ENCODE measurements around the gene GPBP1.
A peak's percentile ranks its signal among the peaks of the same experiment; 100 is the strongest.
"Not testable (repeated sequence)": the region's sequence is repeated elsewhere in the genome, so short reads cannot be mapped to it uniquely, and the experiment has no call there.

Gene GPBP1

DNA sequence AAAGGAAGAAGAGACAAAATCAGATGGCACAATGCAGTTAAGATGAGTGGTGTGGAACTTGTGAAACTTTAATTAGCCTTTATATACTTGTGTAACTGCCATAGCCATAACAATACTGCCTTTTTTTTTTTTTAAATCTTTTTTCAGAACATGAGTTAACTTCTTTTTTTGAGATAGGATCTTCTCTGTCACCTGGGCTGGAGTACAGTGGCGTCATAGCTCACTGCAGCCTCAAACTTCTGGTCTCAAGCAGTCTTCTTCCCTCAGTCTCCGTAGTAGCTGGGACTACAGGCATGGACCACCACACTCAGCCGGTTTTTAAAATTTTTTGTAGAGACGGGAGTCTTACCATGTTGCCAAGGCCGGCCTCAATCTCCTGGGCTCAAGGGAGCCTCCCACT, 37.2 kb downstream of the GPBP1 start:
- no peak for DNase-seq

DNA sequence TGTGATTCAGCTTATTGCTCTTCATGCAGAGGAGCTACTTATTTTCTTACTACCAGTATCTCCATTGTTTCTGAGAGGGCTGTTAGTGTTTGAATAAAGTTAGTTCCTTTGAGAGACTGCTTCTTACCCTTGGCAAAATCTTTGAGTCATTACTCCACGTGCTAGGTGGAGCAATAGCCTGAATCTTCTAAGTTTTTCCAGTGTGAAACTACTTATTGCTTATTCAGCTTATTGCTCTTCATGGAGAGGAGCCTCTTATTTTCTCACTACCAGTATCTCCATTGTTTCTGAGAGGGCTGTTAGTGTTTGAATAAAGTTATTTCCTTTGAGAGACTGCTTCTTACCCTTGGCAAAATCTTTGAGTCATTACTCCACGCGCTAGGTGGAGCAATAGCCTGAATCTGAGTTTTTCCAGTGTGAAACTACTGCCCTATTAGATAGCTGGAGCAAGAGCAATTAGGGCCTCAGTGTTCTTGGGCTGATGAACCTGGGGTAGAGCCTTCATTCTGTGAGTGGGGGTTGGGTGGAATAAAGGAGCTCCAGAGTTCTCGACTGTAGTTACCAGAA, 41.9 kb downstream of the GPBP1 start:
- no peak for DNase-seq

DNA sequence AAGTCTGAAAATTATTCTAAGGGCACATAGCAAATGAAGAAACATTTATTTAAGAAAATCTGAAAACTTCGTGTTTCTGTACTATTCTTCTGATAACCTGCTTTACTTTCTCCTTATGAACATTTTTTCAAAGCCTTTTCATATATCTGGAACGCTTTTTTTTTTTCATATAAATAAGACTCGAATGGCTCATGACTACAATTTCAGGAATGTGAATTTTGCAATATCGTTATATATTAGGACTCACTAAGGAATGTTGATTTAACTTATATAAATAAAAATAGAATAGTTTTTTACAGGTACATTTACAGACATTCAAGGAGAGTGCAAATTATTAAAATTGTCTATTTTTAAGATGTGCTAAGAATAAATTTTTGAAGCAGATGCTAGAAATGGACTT, 42.9 kb downstream of the GPBP1 start:
- DNase-seq = no peak

DNA sequence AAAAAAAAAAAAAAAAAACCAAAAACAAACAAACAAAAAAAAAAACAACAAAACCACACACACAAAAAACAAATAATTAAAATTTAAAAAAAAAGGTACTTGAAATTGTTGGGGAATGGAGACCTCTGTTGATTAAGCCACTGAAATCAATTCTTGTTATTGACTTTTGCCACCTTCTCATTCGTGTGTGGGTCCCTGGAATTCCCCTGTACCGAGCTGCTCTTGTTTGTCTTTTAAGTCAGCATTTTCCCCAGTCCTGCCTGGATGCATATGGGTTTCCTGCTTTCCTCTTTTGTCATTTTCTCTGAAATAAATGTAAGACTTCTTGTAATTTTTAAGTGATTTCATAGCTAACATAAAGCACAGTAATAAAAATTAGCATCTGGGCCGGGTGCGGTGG, 45.5 kb downstream of the GPBP1 start:
- DNase-seq = no peak

DNA sequence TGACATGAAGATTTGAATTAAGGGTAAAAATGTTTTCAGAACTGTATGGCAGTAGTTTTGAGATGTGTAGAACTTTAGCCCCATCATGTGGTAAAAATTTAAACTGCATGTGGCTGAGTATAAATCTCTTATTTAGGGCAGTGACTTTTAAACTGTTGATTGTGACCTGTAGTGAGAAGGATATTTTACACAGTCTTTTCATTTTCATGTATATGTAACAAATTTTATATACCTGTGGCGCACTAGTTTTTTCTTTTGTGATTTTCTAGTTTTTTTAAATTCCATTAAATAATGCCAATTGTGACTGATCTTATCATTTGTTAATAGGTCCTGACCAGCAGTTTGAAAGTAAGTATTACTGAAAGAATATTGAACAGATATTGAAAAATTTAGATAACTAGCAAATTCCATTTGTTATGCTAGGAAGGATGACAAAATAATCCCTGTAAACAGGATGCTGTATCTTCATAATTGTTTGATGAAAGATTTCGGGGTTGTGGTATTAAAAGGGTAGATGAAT, 47.2 kb downstream of the GPBP1 start:
- DNase-seq = no peak

DNA sequence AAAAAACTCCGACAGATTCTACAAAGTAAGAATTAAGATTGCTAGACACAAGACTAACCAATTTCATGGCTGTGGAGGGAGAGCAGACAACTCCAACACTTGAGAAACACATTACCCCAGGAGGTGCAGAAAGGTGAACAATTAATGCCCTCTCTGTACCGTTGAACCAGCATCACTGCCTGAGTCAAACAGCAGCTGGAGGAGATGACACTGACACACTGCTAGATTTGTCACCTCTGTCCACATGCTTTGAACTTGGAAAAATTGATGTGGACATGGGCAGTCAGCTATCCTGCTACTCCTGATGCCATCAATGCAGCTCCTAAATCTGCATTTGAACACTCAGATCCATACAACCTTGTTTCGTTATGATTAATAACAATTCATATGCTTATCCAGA, 51.7 kb downstream of the GPBP1 start:
- DNase-seq = no peak

DNA sequence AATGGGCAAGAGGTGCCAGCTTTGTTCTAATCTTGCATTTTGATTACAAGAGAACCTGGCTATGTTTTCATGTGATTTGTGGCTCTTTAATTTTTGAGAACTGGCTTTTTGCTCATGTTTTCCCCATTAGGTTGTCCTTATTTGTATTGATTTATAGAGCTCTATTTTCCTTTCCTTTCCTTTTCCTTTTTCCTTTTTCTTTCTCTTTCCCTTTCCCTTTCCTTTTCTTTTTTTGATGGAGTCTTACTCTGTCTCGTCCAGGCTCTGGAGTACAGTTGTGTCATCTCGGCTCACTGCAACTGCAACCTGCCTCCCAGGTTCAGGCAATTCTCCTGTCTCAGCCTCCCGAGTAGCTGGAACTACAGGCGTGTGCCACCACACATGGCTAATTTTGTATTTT, 55.5 kb downstream of the GPBP1 start:
- DNase-seq = no peak

DNA sequence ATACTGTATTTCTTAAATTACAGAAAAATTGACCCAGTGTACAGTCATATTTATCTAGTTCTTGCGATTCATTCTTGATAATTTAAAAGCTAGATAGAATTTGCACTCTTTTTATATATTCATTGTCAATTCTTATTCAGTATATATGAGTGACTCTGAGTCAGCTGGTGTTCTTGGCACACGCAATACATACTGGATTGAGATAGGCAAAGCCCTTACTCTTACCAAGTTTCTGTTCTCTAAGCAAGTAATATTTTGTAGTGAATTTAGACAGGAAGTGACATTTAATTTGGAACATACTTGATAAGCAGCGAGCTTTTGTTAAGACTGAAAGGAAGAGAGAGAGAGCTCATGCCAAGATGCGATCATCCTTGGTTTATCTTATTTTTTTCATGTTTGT, 57.7 kb downstream of the GPBP1 start:
- DNase-seq = no peak

DNA sequence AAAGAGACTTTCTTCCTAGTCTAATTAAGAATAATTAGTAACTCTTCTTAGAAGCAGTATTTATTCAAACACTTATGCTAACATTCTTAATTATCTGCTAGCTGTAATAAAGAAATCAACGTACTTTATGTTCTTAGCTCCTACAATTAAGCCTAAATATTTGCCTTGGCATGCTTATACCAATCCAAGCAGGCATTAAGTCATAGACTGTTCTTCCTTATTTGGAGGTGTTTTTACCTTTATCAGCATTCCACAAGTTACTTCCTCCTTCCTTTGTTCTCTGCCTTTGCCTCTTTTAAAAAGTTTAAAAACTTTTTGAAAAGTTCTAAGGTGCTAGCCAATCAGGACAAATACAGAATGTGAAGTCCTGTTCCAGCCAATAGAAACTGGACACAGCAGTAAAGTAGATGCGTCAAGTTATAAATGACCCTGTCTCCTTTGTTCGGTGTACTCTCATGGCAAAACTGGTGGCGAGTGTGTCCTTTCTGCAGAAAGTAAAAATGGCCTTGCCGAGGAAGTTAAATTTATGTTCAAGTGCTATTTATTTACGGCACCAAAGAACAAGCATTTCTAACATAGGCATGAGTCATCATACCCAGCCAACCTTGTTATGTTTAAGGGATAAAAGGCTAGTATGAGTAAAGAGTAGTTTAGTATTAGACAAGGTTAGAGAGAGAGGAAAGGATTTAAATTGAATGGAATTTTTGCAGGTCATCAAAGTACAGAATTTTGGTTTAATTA, 58.6 kb downstream of the GPBP1 start:
- no peak for DNase-seq

DNA sequence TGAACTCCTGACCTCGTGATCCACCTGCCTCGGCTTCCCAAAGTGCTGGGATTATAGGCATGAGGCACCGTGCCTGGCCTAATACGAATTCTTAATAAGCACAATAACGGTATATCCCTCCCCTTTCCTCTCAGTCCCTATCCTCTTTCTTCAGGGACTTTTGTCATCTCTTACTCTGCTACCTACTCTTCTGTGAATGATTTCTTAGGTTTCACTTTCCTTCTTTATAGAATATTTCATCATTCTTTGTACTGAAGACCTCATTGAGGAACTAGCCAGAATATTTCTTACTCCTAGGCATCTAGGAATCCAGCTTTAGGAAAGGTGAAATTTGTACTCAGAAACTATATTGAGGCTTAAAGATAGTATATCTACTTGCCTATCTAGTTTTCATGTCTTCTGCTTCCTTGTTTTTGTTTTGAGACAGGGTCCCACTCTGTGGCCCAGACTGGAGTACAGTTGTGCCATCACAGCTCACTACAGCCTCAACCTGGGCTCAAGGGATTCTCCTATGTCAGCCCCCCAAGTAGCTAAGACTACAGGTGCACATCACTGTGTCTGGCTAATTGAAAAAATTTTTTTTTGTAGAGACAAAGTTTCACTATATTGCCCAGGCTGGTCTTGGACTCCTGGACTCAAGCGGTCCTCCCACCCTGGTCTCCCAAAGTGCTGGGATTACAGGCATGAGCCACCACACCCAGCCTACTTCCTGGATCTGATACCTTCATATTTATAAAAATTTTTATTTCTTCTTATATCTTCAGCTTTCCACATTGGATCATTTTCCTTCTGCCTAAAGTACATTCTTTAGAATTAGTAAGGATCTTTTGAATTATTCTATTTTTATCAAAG, 69.7 kb downstream of the GPBP1 start:
- DNase-seq = no peak

DNA sequence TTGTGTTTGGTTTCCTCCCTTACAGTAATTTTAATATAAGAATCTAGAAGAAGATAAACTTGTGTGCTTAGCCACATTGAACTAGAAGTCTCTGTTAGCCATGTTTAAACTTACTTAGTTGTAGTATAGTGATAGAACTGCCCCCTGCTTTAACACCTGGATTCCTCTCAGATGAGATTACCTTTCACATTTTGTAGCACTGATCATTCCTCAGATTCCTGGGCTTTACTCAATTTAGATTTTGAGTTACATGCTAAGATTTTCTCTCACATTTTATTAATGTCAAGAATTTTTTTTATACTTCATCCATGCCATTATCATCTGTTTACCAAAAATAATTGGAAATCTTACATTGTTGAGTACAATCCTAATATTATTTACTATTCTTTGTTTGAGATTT, 70.5 kb downstream of the GPBP1 start:
- no peak for DNase-seq

DNA sequence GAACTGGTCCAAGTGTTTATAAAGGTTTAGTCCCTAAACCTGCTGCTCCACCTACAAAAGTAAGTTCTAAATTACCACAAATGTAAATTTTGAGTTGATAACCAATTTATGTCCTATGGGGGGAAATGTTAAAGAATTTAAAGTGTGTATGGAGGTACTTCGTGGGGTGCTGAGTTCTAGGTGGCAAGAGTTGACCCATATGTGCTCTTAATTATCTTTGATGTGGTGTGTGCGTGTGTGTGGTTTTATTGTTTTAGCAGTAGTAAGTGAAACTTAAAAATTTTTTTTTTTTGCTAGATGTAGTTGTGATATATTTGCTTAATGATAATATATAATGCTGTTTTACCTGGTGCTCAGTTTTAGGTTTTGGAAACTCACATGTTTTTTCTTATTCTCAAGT, 72.6 kb downstream of the GPBP1 start:
- DNase-seq = no peak

DNA sequence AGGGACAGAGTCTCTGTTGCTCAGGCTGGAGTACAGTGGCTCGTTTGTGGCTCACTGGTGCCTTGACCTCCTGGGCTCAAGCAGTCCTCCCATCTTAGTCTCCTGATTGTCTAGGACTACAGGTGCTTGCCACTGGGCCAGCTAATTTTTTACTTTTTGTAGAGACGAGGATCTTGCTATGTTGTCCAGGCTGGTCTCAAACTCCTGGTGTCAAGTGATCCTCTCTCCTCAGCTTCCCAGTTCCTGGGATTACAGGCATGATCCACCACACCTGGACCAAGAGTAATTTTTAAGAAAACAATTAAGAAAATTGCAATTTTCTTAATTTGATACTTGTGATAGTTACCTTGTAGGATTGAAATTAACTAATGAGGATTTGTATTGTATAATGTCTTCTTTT, 73.9 kb downstream of the GPBP1 start:
- DNase-seq = no peak

DNA sequence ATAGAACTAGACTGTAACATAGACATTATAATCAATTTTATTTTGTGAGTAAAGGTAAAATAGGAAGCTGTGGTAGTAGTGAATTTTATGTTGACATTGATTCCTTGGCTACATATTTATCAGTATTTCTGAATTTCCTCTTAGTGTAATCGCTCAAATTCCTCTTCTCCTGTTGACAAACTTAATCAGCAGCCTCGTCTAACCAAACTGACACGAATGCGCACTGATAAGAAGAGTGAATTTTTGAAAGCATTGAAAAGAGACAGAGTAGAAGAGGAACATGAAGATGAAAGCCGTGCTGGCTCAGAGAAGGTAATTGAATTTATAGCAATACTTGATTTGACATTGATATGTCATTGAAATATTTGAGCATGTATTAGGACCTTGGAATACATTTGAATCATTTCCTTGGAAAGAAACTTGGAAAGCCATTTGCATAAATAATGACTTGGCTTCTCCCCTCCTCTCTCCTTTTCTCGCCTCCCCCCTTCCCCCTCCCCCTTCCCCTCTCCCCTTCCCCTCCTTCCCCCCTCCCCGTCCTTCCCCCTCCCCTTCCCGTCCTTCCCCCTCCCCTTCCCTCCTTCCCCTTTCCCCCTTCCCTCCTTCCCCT, 75.5 kb downstream of the GPBP1 start:
- DNase-seq = no peak

DNA sequence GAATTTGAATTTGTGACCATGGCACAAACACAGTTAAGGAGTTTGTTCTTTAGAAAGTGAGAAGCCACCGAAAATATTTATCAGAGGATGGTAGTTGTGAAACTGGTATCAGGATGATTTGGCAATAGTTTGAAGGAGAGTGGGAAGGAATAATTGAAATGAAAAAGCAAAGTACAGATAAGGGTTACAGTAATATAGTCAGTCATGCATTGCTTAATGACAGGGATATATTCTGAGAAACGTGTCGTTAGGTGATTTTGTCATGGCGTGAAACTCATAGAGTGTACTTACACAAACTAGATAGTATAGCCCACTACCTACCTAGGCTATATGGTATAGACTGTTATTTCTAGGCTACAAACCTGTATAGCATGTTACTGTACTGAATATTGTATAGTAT, 84.2 kb downstream of the GPBP1 start:
- DNase-seq = no peak

DNA sequence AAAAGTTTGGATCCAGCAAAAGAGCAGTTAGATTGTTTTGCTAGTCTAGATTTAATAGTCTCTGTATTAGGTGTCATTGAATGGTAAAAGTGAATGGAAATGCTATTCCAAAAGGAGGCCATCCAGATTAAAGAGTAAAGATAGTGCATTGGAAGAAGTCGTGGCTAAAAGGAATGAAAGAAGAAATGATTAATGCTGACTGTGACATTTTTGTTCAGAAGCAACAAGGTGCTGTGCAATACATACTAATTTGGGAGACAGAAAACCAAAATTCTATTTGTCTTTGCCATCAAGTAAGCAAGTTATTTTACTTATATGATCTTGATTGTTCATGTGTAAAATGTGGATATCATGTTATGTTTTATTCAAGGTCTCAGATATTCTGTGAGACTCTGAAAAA, 85.1 kb downstream of the GPBP1 start:
- no peak for DNase-seq

DNA sequence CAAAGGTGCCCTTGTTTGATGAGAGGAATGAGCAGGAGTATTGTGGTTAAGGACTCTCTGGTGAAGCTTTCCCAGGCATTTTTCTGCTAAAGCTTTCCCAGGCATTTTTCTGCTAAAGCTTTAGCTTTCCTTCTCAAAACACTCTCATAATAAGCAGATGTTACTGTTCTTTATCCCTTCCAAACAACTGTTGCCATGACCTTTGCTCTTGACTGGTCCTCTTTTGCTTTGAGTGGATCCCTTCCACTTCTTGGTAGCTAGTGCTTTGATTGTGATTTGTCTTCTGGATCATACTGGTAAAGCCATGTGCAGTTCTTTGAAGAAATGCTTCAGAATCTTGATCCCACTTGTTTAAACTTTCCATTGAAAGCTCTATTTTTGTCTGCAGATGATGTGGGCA, 85.8 kb downstream of the GPBP1 start:
- DNase-seq = no peak

DNA sequence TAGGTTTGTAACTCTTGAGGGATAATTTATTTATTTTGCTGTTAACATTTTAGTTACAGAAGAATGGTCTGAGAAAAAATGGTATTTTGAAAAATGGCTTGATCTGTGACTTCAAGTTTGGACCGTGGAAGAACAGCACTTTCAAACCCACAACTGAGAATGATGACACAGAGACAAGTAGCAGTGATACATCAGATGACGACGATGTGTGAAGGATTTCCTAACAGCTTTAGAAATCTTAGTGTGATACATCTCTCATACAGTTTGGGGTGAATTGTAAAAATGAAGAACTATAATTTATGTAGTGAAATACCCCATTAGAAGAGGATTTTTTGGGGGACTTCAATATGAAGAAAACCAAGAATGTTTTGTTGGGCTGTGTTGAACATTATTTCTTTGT, 88.7 kb downstream of the GPBP1 start:
- no peak for DNase-seq

DNA sequence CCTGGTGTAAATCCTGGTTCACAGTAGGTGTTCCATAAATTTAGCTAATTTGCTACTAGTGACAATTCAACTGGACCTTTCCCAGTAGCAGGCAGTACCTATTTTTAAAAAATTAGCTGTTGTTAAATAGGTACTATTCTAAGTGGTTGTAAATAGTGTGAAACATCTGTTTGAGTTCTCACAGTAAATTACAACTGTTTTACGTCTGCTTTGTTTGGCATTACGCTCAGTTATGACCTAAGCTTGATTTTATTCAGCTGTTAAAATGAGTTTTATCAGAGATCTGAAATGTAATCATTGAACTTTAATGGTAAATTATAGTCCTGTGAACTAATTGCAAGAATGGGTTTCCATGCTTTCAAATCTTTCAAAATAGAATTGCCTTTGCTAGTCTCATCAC, 93.9 kb downstream of the GPBP1 start:
- DNase-seq = no peak

DNA sequence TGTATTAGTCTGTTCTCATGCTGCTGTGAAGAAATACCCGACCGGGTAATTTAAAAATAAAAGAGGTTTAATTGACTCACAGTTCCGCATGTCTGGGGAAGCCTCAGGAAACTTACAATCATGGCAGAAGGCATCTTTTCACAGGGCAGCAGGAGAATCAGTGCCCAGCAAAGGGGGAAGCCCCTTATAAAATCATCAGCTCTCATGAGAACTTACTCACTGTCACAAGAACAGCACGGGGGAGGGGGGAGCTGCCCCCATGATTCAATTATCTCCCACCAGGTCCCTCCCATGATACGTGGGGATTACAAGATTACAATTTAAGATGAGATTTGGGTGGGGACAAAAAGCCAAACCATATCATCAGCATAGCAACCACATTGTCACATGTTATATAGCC, 102.5 kb downstream of the GPBP1 start:
- DNase-seq = peak; percentile 13

DNA sequence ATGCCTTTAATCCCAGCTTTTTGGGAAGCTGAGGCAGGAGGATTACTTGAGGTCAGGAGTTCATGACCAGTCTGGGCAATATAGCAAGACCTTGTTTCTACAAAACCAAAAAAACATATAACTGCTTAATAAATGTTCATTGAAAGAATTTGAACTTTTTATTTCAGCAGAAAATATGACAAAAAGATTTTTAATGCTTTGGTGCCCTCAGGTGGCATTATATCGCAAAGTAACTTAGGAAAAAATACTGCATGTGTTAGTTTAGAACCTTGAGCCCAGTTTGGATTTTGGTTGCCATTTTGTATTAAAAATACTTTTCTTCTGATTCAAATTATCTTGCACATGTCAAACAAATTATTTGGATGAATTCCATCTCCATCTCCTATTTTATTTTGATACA, 103.2 kb downstream of the GPBP1 start:
- no peak for DNase-seq

DNA sequence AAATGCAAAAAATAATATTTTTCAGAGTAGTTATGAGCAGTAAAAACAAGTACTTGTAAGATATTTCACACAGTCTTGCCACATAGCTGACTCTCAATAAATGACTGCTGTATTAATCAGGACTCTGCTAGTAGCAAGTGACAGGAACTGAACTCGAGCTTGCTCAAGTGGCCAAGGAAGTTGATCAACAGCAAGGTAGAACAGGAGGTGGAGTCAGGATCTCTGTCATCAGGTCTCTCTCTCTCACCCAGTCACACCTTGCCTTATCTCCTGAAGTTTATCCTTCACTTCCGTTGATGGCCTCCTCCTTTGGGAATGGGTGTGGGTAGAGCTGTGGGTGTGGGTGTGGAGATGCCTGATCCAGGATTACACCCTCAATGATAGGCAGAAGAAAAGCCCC, 107.0 kb downstream of the GPBP1 start:
- no peak for DNase-seq

DNA sequence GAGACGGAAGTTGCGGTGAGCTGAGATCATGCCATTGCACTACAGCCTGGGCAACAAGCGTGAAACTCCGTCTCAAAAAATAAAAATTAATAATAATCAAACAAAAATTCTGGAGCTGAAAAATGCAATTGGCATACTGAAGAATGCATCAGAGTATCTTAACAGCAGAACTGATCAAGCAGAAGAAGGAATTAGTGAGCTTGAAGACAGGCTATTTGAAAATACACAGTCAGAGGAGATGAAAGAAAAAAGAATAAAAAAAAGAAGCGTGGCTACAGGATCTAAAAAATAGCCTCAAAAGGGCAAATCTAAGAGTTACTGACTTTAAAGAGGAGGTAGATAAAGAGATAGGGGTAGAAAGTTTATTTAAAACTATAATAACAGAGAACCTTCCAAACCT, 111.2 kb downstream of the GPBP1 start:
- not testable (repeated sequence) for DNase-seq

DNA sequence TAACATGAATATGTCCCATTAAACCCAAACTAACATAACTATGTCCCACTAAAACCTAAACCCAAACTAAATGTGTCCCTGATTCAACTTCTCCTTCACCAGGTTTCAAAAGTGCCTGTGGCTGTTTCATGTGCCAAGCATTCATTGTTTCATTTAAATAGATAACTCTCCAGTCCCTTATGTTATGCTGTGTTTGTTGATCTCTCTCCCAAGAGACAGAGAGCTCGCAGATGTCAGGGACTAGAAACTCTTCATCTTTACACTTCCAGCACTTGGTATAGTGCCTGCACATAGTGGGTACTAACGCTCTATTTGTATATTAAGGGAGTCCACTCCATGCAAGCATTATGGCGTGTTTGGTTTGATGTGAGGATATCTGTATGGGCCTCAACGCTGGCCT, 118.0 kb downstream of the GPBP1 start:
- DNase-seq = no peak
